ENCODE measurements around the gene CNNM4.

The CNNM4 gene

DNA sequence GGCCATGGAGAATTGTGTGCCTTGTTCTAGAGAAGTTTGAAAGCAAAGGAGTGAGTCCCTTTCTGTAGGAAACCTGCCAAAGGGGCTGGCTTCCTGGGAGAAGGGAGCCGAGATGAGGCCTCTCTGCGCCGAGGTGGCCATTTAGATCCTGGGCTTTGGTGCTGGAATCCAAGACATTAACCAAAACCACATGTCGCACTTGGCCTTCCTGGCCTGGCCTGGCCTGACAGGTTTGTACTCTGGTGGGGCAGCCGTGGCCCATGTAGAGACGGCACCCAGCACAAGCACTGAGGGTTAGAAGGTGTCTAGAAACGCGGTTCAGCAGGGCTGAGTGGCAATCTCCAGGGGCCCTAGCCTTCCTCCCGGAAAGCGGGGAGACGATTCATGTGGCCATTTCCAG, 62.5 kb downstream of the CNNM4 start:
- no peak for DNase-seq (ENCODE audit: low spot score)

DNA sequence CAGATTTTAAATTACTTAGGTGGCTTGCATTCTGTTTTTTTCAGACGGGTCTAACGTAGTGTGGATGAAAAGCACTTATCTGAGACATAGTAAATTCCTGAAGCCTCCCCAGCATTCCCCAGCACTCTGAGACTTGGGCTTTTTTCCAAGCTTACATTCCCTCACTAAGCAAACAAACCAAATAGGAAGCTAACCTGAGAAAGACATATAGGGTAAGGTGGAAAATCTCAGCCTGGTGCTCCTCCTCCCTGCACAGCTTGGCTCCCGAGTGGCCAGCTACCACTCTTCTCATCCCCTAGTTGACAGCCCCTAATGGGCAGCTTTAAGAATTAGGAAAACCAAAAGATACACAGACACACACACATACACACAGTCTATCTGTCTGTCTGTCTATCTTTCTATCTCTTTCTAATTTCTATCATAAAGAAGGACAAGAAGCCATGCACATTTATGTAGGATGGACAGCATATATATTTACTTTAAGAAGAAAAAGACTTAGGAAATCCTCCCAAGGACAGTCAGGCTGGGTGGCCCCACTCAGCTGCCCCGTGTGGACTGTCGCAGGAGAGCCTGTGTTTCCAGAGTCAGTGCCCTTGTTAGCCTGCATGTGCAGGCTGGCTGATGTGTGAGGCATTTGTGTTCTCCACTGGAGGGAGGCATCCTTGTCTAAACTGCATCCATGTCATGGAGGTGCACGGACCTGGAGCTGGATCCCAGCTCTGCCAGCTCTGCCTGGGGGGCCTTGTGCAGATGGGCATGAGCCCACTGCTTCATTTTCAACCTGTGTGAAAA, 63.6 kb downstream of the CNNM4 start:
- TF ChIP-seq, protein P1, sequence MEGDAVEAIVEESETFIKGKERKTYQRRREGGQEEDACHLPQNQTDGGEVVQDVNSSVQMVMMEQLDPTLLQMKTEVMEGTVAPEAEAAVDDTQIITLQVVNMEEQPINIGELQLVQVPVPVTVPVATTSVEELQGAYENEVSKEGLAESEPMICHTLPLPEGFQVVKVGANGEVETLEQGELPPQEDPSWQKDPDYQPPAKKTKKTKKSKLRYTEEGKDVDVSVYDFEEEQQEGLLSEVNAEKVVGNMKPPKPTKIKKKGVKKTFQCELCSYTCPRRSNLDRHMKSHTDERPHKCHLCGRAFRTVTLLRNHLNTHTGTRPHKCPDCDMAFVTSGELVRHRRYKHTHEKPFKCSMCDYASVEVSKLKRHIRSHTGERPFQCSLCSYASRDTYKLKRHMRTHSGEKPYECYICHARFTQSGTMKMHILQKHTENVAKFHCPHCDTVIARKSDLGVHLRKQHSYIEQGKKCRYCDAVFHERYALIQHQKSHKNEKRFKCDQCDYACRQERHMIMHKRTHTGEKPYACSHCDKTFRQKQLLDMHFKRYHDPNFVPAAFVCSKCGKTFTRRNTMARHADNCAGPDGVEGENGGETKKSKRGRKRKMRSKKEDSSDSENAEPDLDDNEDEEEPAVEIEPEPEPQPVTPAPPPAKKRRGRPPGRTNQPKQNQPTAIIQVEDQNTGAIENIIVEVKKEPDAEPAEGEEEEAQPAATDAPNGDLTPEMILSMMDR (IDR thresholded peaks at IDR 0.05; ENCODE audit: extremely low read depth, missing control alignments): no peak
- no peak for DNase-seq (ENCODE audit: low spot score)

More for the DNA sequence above, 62.5 kb downstream of the CNNM4 start:
- TF ChIP-seq, protein P1 (IDR thresholded peaks at IDR 0.05; ENCODE audit: extremely low read depth, missing control alignments): no peak

DNA sequence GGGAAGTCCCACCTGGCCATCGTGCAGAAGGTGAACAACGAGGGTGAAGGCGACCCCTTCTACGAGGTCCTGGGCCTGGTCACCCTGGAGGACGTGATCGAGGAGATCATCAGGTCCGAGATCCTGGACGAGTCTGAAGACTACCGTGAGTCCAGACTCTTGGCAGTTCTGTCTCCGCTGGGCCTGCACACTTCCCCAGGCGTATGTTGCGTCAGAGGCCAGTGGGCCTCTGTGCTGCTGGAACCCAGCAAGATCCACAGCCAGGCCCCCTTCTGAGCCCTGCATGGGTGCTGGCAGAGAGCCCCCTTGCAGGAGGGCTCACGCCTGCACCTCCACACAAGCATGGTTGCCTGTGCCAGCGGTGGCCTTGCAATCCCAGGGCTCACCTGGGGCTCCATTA, 64.4 kb downstream of the CNNM4 start:
- no peak for DNase-seq (ENCODE audit: low spot score)
- TF ChIP-seq, protein P1 (IDR thresholded peaks at IDR 0.05; ENCODE audit: extremely low read depth, missing control alignments): no peak

DNA sequence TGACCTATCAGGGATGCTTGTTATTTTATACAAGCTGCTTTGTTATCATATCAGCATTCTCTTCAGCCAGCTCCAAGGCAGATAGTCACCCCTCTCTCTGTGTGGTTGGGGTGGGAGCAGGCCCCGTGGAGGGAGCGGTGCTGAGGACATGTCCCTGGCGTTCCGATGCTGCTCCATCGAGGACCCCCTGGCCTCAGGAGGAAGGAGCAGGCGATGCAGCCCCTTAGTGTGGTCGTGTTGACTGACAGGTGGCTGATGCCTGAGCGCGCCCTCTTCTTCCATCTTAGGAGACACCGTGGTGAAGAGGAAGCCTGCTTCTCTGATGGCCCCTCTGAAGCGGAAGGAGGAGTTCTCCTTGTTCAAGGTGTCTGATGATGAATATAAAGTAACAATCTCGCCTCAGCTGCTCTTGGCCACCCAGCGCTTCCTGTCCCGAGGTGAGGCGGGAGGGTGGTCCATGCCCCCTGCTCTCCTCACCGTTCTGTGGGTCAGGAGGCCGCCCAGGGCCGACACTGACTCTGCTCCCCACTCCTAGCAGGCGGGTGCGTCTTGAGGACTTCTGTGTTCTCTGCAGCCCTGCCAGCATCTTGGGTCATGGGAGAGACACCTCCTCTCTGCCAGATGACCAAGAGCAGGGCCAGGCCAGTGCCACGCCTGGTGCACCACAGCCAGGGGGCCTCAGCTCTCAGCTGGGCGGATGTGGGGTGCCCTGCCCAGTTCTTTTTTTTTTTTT, 66.0 kb downstream of the CNNM4 start:
- DNase-seq (ENCODE audit: low spot score): no peak
- TF ChIP-seq, protein P1 (IDR thresholded peaks at IDR 0.05; ENCODE audit: extremely low read depth, missing control alignments): no peak

DNA sequence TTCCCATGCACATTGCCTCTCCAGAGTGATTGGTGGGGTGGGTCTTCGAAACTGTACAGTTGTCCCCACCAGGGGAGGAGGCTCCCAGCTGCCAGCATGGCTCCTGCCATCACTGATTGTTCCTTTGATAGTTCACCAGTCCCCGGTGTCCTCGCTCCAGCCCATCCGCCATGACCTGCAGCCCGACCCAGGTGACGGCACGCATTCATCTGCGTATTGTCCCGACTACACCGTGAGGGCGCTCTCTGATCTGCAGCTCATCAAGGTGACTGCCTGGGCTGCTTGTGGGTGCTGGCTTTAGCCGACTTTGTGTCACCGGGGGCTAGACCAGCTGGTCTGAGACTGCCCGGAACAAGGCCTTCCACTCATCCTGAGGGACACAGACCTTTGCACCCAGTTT, 67.7 kb downstream of the CNNM4 start:
- no peak for DNase-seq (ENCODE audit: low spot score)
- TF ChIP-seq, protein P1 (IDR thresholded peaks at IDR 0.05; ENCODE audit: extremely low read depth, missing control alignments): no peak

DNA sequence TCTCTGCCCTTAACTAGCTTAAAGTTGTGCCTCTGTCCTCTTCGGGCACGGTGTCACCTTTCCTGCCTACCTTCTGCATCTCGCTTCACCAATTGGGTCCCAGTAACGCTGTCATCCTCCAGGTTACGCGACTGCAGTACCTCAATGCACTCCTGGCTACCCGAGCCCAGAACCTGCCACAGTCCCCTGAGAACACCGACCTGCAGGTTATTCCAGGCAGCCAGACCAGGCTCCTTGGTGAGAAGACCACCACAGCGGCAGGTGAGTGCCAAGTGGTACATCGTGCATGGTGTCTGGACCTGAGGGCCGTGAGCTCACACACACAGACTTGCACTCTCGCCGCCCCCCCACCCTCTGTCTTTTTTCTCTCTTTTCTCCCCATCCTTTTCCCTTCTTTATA, 68.2 kb downstream of the CNNM4 start:
- TF ChIP-seq, protein P1 (IDR thresholded peaks at IDR 0.05; ENCODE audit: extremely low read depth, missing control alignments): no peak
- no peak for DNase-seq (ENCODE audit: low spot score)

DNA sequence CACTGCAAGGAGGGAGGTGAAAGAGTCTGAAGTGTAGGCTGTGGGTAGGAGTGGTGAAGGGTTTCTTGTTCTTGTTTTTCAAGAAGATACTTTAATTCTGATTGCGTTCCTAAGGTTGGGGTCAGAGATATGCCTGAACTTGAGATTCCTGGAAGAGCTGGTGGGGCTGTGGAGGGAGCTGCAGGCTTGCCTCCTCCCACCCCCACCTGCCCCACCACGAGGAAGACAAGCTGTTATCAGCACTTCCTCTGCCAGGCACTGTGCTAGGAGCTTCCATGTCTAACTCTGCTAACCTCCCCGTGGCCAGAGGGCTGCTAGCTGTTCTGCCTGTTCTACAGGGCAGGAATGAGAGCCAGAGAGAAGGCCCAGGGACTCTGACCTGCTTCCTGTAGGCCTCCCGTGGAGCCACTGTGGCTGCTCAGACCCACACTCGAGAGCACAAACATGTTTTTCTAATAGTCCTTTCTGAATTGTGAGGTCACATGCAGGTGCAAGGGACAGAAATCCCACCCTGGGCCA, 69.4 kb downstream of the CNNM4 start:
- TF ChIP-seq, protein P1 (IDR thresholded peaks at IDR 0.05; ENCODE audit: extremely low read depth, missing control alignments): no peak
- DNase-seq (ENCODE audit: low spot score): no peak

Measured in GM20000 (cell line).